Type B pancreatic cell (in vitro differentiated cells): Measurements from ENCODE around the gene RFT1. TPM values are rescaled to one million over a fixed set of nuclear protein-coding genes. Genes with fewer than 3 reads are reported as not detected.

Experiments used
- DNase-seq: peaks from one replicate; pipeline ENCODE4 v3.0.0; 2021; ENCODE audit warnings: mixed read lengths; ENCODE audit not compliant: unreplicated experiment; ENCODE audit errors: extremely low spot score
- H3K27ac Mint-ChIP-seq: 2 replicates; pipeline ENCODE4 v1.8.0; 2021; ENCODE audit warnings: mild to moderate bottlenecking, mixed read lengths
- H3K27me3 Mint-ChIP-seq: 2 replicates; pipeline ENCODE4 v1.8.0; 2021; ENCODE audit warnings: mixed read lengths
- H3K36me3 Mint-ChIP-seq: 2 replicates; pipeline ENCODE4 v1.8.0; 2021; ENCODE audit warnings: mixed read lengths
- H3K4me1 Mint-ChIP-seq: one replicate; pipeline ENCODE4 v1.8.0; 2021; ENCODE audit warnings: mixed read lengths; ENCODE audit not compliant: unreplicated experiment
- H3K4me3 Mint-ChIP-seq: 2 replicates; pipeline ENCODE4 v1.8.0; 2021; ENCODE audit warnings: mild to moderate bottlenecking, mixed read lengths
- H3K9me3 Mint-ChIP-seq: 2 replicates; pipeline ENCODE4 v1.8.0; 2021; ENCODE audit warnings: mixed read lengths
- CTCF ChIP-seq: fragments of 200-600 bp; sonication (generic); conservative IDR thresholded peaks from 2 replicates; pipeline ENCODE4 v1.5.0; 2021; ENCODE audit warnings: antibody characterized with exemption, mild to moderate bottlenecking
- total RNA-seq: library from RNA; stranded (reverse); gene quantifications from 2 replicates; pipeline ENCODE4 v1.2.1, GENCODE V29; 2021; ENCODE audit warnings: low replicate concordance

Gene RFT1
- total RNA-seq, 1 donor from 2014 or later, result 31.0 TPM

GRCh38 chr3:53103397-53104296 lies 26.6 kb downstream of the RFT1 start:
- no peak overlapping the region for H3K27ac Mint-ChIP-seq
- H3K4me3 Mint-ChIP-seq, result no peak overlapping the region
- H3K27me3 Mint-ChIP-seq, result no peaks in the 10 kb centered on the region
- peaks cover 24% of the 10 kb centered on the region for H3K36me3 Mint-ChIP-seq
- no peak for DNase-seq
- H3K4me1 Mint-ChIP-seq, result peaks cover 7% of the 10 kb centered on the region
- no peak for TF ChIP-seq CTCF
- no peaks in the 10 kb centered on the region for H3K9me3 Mint-ChIP-seq

GRCh38 chr3:53102601-53103147 lies 27.6 kb downstream of the RFT1 start:
- no peak for TF ChIP-seq CTCF
- peaks cover 24% of the 10 kb centered on the region for H3K36me3 Mint-ChIP-seq
- H3K27me3 Mint-ChIP-seq, result no peaks in the 10 kb centered on the region
- H3K27ac Mint-ChIP-seq, result no peak overlapping the region
- no peak overlapping the region for H3K4me3 Mint-ChIP-seq
- H3K4me1 Mint-ChIP-seq, result peaks cover 7% of the 10 kb centered on the region
- DNase-seq, result no peak
- no peaks in the 10 kb centered on the region for H3K9me3 Mint-ChIP-seq

- no peaks in the 10 kb centered on the region for H3K9me3 Mint-ChIP-seq
- no peak overlapping the region for H3K27ac Mint-ChIP-seq
- peaks cover 7% of the 10 kb centered on the region for H3K4me1 Mint-ChIP-seq
- no peak overlapping the region for H3K4me3 Mint-ChIP-seq
- H3K27me3 Mint-ChIP-seq, result no peaks in the 10 kb centered on the region
- H3K36me3 Mint-ChIP-seq, result peaks cover 24% of the 10 kb centered on the region
- TF ChIP-seq CTCF, result no peak
- no peak for DNase-seq
Measured at GRCh38 chr3:53101956-53102355, 28.3 kb downstream of the RFT1 start.

- Mint-ChIP-seq H3K27ac (no peak overlapping the region), H3K27me3 (no peaks in the 10 kb centered on the region), H3K4me1 (peaks cover 7% of the 10 kb centered on the region), H3K4me3 (no peak overlapping the region), H3K9me3 (no peaks in the 10 kb centered on the region), H3K36me3 (peaks cover 21% of the 10 kb centered on the region)
- no peak for TF ChIP-seq CTCF
- DNase-seq, result no peak
Measured at GRCh38 chr3:53100818-53101466, 29.3 kb downstream of the RFT1 start.

- no peak overlapping the region for H3K4me3 Mint-ChIP-seq
- peaks cover 3% of the 10 kb centered on the region for H3K4me1 Mint-ChIP-seq
- no peaks in the 10 kb centered on the region for H3K9me3 Mint-ChIP-seq
- H3K27ac Mint-ChIP-seq, result no peak overlapping the region
- H3K36me3 Mint-ChIP-seq, result peaks cover 19% of the 10 kb centered on the region
- H3K27me3 Mint-ChIP-seq, result no peaks in the 10 kb centered on the region
- DNase-seq, result no peak
- TF ChIP-seq CTCF, result no peak
Measured at GRCh38 chr3:53097887-53098286, 32.3 kb downstream of the RFT1 start.
